ENCODE measurements around the gene MYO16.

MYO16 gene

DNA sequence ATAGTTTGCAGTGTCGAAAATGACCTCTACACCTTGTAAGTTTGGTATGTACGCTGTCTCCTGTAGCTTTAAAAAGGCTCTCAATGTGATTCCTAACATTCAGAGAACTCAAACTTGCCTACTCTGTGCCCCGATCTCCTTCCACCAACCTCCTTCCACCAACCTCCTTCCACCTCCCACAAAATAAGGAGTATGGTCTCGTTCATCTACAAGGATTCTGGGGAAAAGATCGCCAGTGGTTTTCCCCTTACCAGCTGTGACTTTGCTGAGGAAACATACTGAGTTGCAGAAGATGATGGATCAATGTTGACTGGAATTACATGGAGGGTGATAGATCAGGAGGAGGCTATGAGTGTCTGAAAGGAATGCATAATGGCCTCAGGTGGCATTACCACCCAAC, 16.0 kb downstream of the MYO16 start:
- Histone ChIP-seq H3K36me3 (ENCODE audit: control insufficient read depth in 2 of 2, insufficient read depth in 1 of 2, low read length in 2 of 2) (no peaks in the 10 kb centered on the region), H3K9me3 (ENCODE audit: control insufficient read depth, insufficient read depth, low read depth, low read length) (no peaks in the 10 kb centered on the region), H3K27ac (ENCODE audit: extremely low read depth, low read depth, low read length) (no peak overlapping the region), H3K4me3 (ENCODE audit: low read depth, low read length) (no peak overlapping the region), H3K4me1 (ENCODE audit: control insufficient read depth, insufficient read depth, low read length) (no peaks in the 10 kb centered on the region)
- ChIA-PET POLR2A (no interaction called here), CTCF (no interaction called here)
- TF ChIP-seq KLF16 (tag by site-specific recombination; IDR thresholded peaks at IDR 0.05) (no peak), ZNF2 (tag by site-specific recombination; IDR thresholded peaks at IDR 0.05) (no peak), ZNF548 (tag by site-specific recombination; IDR thresholded peaks at IDR 0.05) (no peak), ZEB2 (tag by site-specific recombination; IDR thresholded peaks at IDR 0.05) (no peak), ZNF10 (tag by site-specific recombination; IDR thresholded peaks at IDR 0.05) (no peak), ZNF114 (tag by site-specific recombination; IDR thresholded peaks at IDR 0.05) (no peak), ZNF658 (tag by site-specific recombination; IDR thresholded peaks at IDR 0.05) (no peak), HOXA7 (CRISPR knock-in tag; IDR thresholded peaks at IDR 0.05; ENCODE audit: borderline replicate concordance) (no peak), ZBTB7A (tag by site-specific recombination; IDR thresholded peaks at IDR 0.05; ENCODE audit: low read depth) (no peak), ZNF626 (tag by site-specific recombination; IDR thresholded peaks at IDR 0.05) (no peak), ZNF157 (tag by site-specific recombination; IDR thresholded peaks at IDR 0.05) (no peak)
- TF ChIP-seq, protein P1, sequence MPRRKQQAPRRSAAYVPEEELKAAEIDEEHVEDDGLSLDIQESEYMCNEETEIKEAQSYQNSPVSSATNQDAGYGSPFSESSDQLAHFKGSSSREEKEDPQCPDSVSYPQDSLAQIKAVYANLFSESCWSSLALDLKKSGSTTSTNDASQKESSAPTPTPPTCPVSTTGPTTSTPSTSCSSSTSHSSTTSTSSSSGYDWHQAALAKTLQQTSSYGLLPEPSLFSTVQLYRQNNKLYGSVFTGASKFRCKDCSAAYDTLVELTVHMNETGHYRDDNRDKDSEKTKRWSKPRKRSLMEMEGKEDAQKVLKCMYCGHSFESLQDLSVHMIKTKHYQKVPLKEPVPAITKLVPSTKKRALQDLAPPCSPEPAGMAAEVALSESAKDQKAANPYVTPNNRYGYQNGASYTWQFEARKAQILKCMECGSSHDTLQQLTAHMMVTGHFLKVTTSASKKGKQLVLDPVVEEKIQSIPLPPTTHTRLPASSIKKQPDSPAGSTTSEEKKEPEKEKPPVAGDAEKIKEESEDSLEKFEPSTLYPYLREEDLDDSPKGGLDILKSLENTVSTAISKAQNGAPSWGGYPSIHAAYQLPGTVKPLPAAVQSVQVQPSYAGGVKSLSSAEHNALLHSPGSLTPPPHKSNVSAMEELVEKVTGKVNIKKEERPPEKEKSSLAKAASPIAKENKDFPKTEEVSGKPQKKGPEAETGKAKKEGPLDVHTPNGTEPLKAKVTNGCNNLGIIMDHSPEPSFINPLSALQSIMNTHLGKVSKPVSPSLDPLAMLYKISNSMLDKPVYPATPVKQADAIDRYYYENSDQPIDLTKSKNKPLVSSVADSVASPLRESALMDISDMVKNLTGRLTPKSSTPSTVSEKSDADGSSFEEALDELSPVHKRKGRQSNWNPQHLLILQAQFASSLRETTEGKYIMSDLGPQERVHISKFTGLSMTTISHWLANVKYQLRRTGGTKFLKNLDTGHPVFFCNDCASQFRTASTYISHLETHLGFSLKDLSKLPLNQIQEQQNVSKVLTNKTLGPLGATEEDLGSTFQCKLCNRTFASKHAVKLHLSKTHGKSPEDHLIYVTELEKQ (tag by site-specific recombination; IDR thresholded peaks at IDR 0.05; ENCODE audit: borderline replicate concordance), result no peak
- TF ChIP-seq, protein P2, sequence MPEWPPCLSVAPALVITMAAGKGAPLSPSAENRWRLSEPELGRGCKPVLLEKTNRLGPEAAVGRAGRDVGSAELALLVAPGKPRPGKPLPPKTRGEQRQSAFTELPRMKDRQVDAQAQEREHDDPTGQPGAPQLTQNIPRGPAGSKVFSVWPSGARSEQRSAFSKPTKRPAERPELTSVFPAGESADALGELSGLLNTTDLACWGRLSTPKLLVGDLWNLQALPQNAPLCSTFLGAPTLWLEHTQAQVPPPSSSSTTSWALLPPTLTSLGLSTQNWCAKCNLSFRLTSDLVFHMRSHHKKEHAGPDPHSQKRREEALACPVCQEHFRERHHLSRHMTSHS (tag by site-specific recombination; IDR thresholded peaks at IDR 0.05), result no peak

DNA sequence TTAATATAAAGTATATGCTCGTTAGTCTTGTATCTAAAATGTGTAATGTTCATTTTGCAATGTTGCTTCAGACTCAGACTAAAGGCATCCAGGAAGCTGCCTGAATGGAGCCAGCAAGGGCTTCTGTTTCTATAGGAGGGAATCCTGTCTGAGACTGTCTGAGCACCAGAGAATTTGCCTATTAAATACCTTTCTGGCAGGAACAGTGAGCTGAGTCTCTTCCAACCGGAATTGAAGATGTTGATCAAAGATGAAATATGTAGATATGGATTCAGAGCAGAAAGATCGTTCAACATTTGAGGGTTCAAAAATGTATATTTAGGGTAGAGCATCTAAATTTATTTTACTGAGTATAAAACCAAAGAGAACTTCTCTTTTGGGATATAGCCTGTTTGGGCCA, 20.9 kb downstream of the MYO16 start:
- no peak for TF ChIP-seq ZSCAN5A (tag by site-specific recombination; IDR thresholded peaks at IDR 0.05)
- TF ChIP-seq ZBTB17 (tag by site-specific recombination; IDR thresholded peaks at IDR 0.05), result no peak
- no peak for TF ChIP-seq ZNF248 (tag by site-specific recombination; IDR thresholded peaks at IDR 0.05)
- TF ChIP-seq ZBTB48 (tag by site-specific recombination; IDR thresholded peaks at IDR 0.05), result no peak
- TF ChIP-seq ZNF10 (tag by site-specific recombination; IDR thresholded peaks at IDR 0.05), result no peak
- no peak for TF ChIP-seq ZNF521 (tag by site-specific recombination; IDR thresholded peaks at IDR 0.05)
- TF ChIP-seq ZNF629 (tag by site-specific recombination; IDR thresholded peaks at IDR 0.05), result no peak
- no peak for TF ChIP-seq GLIS2 (tag by site-specific recombination; IDR thresholded peaks at IDR 0.05)
- no peaks in the 10 kb centered on the region for H3K36me3 ChIP-seq (ENCODE audit: control insufficient read depth in 2 of 2, insufficient read depth in 1 of 2, low read length in 2 of 2)
- no peaks in the 10 kb centered on the region for H3K4me1 ChIP-seq (ENCODE audit: control insufficient read depth, insufficient read depth, low read length)
- H3K4me3 ChIP-seq (ENCODE audit: low read depth, low read length), result no peak overlapping the region
- ChIA-PET POLR2A (no interaction called here), CTCF (no interaction called here)
- H3K27ac ChIP-seq (ENCODE audit: extremely low read depth, low read depth, low read length), result no peak overlapping the region
- H3K9me3 ChIP-seq (ENCODE audit: control insufficient read depth, insufficient read depth, low read depth, low read length), result no peaks in the 10 kb centered on the region

Data from HEK293 (cell line).